ENCODE data around the gene MIR17HG. TPM values are rescaled to one million over a fixed set of nuclear protein-coding genes. Genes with fewer than 3 reads are reported as not detected.

Gene MIR17HG
- total RNA-seq, 6 experiments from 2014 or later: 0.40 to 1.1 (median 0.90) TPM

DNA sequence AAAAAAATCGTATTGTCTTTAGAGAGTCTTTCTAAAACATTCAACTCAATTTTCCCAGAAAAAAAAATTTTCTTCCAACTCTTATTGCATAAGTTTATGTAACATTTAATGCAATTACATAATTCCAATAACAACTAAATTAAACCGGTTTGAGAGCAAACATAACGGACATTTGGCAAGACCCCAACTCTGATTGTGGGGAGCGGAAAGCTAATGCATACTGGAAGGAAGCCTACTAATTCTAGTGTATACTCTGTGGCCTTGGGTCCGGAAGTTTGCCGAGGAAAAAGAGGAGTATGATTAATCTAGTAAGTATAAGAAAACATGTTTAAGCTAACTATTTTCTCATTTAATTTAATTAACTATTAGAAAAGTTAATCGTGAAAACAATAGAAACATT, 21.3 kb upstream of the MIR17HG start:
- H3K27me3 Mint-ChIP-seq (ENCODE audit: insufficient read depth): no peaks in the 10 kb centered on the region; the same call in 1 of the 2 replicates
- H3K27ac Mint-ChIP-seq: no peak overlapping the region
- no peaks in the 10 kb centered on the region for H3K9me3 Mint-ChIP-seq
- no peaks in the 10 kb centered on the region for H3K4me1 Mint-ChIP-seq (ENCODE audit: low read depth)
- H3K4me3 Mint-ChIP-seq: no peak overlapping the region
- H3K36me3 Mint-ChIP-seq (ENCODE audit: low read depth): no peaks in the 10 kb centered on the region
- TF ChIP-seq, protein P1, sequence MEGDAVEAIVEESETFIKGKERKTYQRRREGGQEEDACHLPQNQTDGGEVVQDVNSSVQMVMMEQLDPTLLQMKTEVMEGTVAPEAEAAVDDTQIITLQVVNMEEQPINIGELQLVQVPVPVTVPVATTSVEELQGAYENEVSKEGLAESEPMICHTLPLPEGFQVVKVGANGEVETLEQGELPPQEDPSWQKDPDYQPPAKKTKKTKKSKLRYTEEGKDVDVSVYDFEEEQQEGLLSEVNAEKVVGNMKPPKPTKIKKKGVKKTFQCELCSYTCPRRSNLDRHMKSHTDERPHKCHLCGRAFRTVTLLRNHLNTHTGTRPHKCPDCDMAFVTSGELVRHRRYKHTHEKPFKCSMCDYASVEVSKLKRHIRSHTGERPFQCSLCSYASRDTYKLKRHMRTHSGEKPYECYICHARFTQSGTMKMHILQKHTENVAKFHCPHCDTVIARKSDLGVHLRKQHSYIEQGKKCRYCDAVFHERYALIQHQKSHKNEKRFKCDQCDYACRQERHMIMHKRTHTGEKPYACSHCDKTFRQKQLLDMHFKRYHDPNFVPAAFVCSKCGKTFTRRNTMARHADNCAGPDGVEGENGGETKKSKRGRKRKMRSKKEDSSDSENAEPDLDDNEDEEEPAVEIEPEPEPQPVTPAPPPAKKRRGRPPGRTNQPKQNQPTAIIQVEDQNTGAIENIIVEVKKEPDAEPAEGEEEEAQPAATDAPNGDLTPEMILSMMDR (IDR thresholded peaks at IDR 0.05): no peak
- DNase-seq: no peak

DNA sequence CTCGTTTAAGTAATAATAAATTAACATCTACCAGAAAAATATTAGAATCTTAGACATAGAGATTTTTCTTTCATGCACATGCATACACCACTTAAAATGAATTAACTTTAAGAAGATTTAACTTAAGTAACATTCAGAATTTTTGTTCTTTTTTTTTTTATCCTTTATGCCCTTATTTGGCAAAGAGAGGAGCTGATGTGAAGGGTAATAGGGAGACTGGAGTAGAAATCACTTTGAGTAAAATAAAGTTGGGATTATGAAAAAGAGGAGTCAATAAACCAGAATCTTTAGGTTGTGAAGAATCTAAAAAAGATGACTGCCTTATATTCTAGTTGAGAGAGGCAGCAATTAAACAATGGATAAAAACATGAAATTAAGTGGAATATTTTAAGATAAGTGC, 18.8 kb upstream of the MIR17HG start:
- TF ChIP-seq, protein P1 (IDR thresholded peaks at IDR 0.05): no peak
- no peaks in the 10 kb centered on the region; the same call in 1 of the 2 replicates for H3K27me3 Mint-ChIP-seq (ENCODE audit: insufficient read depth)

DNA sequence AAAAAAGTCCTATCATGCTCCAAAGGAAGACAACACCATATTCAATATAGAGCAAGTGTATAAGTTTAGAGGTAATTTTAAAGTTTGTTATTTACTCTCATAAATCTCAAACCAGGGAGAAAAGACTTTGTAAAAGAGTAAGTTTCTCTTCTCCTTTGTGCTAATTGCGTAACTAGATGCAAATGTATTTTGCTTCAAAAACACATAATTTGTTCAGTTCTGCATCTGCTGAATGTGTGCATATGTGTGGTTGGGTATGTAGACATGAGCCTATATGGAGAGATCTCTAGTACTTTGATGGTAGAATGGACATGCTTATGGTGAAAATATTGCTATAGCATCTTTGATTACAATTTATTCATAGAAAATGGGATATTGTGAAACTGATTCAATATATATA, 17.8 kb upstream of the MIR17HG start:
- Mint-ChIP-seq H3K4me1 (ENCODE audit: low read depth) (no peaks in the 10 kb centered on the region), H3K9me3 (no peaks in the 10 kb centered on the region), H3K4me3 (no peak overlapping the region), H3K27me3 (ENCODE audit: insufficient read depth) (no peaks in the 10 kb centered on the region; the same call in 1 of the 2 replicates), H3K36me3 (ENCODE audit: low read depth) (no peaks in the 10 kb centered on the region), H3K27ac (no peak overlapping the region)
- DNase-seq: no peak
- TF ChIP-seq, protein P1 (IDR thresholded peaks at IDR 0.05): no peak

More for the DNA sequence above, 18.8 kb upstream of the MIR17HG start:
- H3K4me3 Mint-ChIP-seq: no peak overlapping the region
- H3K27ac Mint-ChIP-seq: no peak overlapping the region
- no peaks in the 10 kb centered on the region for H3K9me3 Mint-ChIP-seq
- no peak for DNase-seq
- H3K36me3 Mint-ChIP-seq (ENCODE audit: low read depth): no peaks in the 10 kb centered on the region
- no peaks in the 10 kb centered on the region for H3K4me1 Mint-ChIP-seq (ENCODE audit: low read depth)

DNA sequence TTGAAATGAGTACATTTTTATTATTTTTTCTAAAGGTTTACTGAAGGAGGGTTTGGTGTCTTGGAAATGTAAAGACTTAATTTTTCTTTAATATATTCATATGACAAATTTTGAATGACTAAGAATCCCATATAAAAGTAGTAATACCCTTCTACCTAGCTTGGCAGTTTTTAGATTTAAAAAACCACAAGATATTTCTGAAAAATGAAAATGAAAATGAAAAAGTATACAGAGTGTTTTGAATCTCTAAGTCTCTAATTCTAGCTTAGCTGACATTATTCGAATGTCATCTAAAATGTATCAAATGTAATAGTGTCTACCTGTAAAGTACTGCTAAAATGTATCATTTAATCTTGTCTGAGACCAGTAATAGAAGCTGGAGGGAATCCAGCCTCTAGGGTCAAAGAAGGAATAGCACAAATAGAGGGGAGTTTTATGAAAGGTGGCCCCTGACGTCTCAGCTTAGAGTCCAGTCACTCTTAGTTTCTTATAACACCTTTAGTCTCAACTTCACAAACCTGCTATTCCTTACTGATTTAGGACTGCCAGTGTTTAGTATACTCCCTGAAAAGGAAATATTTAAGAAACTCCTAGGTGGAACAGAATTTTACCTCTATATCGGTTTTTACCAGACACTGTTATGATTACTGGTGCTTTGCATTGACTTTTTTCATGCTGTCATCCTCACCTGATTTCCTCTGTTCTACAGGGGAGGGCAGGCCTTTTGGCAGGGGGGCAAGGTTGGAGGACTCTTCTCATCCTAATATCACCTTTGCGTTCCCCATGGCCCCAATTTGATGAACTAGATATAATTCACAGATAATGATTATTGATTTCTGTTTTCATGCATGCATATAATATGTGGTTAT, 16.2 kb upstream of the MIR17HG start:
- H3K4me1 Mint-ChIP-seq (ENCODE audit: low read depth): no peaks in the 10 kb centered on the region

DNA sequence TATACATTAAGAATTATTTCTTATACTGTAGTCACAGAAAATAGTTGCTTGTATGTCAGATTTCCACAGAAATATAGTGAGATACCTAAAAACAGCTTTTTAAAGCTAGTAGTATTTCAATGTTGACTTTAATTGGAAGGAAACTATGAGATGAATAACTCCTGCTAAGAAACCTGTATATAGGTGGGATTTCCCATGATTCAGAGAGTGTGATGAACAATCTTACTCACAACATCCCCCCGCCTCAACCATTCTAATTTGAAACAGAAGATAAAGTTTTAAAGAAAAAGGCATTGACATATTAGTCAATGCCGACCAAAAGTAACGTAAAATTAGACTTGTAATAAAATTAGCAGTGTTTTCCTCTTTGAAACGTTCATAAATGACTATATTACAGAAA, 1.4 kb upstream of the MIR17HG start:
- H3K4me1 Mint-ChIP-seq (ENCODE audit: low read depth): peaks cover 20% of the 10 kb centered on the region
- no peak overlapping the region for H3K27ac Mint-ChIP-seq
- H3K4me3 Mint-ChIP-seq: no peak overlapping the region
- H3K9me3 Mint-ChIP-seq: no peaks in the 10 kb centered on the region
- TF ChIP-seq, protein P1 (IDR thresholded peaks at IDR 0.05): no peak
- peaks cover 16% of the 10 kb centered on the region; the same call in 1 of the 2 replicates for H3K36me3 Mint-ChIP-seq (ENCODE audit: low read depth)
- no peak for DNase-seq
- H3K27me3 Mint-ChIP-seq (ENCODE audit: insufficient read depth): peaks cover 7% of the 10 kb centered on the region

More for the DNA sequence above, 16.2 kb upstream of the MIR17HG start:
- H3K4me3 Mint-ChIP-seq: no peak overlapping the region
- DNase-seq: no peak
- H3K27me3 Mint-ChIP-seq (ENCODE audit: insufficient read depth): no peaks in the 10 kb centered on the region
- TF ChIP-seq, protein P1 (IDR thresholded peaks at IDR 0.05): no peak
- H3K36me3 Mint-ChIP-seq (ENCODE audit: low read depth): no peaks in the 10 kb centered on the region
- H3K9me3 Mint-ChIP-seq: no peaks in the 10 kb centered on the region
- no peak overlapping the region for H3K27ac Mint-ChIP-seq
